GM12878 (cell line): ENCODE data around the gene PTGES2. TPM values are rescaled to one million over a fixed set of nuclear protein-coding genes. Genes with fewer than 3 reads are reported as not detected.

Experiments
- ATAC-seq: fragments of 200-7000 bp; cut with Tn5 transposase; 3 replicates; pipeline ENCODE4 v1.9.1; 2020; ENCODE audit warnings: mild to moderate bottlenecking, moderate library complexity
- BruUV-seq: library from RNA; stranded (reverse); fragments of 400-500 nt; replicated peaks from 2 replicates; lab custom pipeline; 2021; lab: Mats Ljungman, UMichigan
- CTCF ChIA-PET: fragments of 300-600 bp; sonication (Branson Sonifier 250); formaldehyde crosslinking; extraction: SDS; loops from one replicate; lab custom pipeline; 2021; ENCODE audit warnings: inconsistent platforms; lab: Yijun Ruan, JAX
- POLR2A ChIA-PET: fragments of 350-600 bp; formaldehyde crosslinking; extraction: SDS; loops from one replicate; lab custom pipeline; 2021; ENCODE audit warnings: inconsistent platforms; lab: Charles Lee
- RAD21 ChIA-PET: fragments of 300-600 bp; sonication (Branson Sonifier 250); formaldehyde crosslinking; loops from one replicate; lab custom pipeline; 2023; ENCODE audit warnings: antibody characterized with exemption; ENCODE audit not compliant: unreplicated experiment; lab: Charles Lee
- SMC1A ChIA-PET: fragments of 300-600 bp; sonication (Branson Sonifier 250); formaldehyde crosslinking; loops from one replicate; lab custom pipeline; 2023; ENCODE audit not compliant: unreplicated experiment, uncharacterized antibody; lab: Charles Lee
- DNase-seq: peaks from one replicate; pipeline ENCODE4 v3.0.0-alpha.2; 2011; ENCODE audit warnings: low read depth, low spot score
- FAIRE-seq: peaks from 3 replicates; lab custom pipeline; 2011; peaks lifted over from hg19 to GRCh38; lab: Jason Lieb, UNC
- H2AFZ ChIP-seq: 2 replicates; pipeline ENCODE4 v1.6.0; 2011; ENCODE audit warnings: low read depth, low read length, control low read depth; ENCODE audit not compliant: control insufficient read depth
- H3K27ac ChIP-seq: 2 replicates; pipeline ENCODE4 v1.5.1; 2011; ENCODE audit warnings: control low read depth; ENCODE audit not compliant: control insufficient read depth, insufficient read depth
- H3K27me3 ChIP-seq, 2 experiments: replicated peaks in 1 of 2; 2 replicates each; pipeline versions ENCODE4 v1.6.0 to v1.6.1; 2011; ENCODE audit warnings: low read length in 1 of 2; ENCODE audit not compliant: control insufficient read depth in 2 of 2, insufficient read depth in 2 of 2
- H3K36me3 ChIP-seq, 2 experiments: 2 replicates each; pipeline ENCODE4 v1.5.1; 2011; ENCODE audit warnings: low read length in 1 of 2; ENCODE audit not compliant: control insufficient read depth in 2 of 2, insufficient read depth in 2 of 2
- H3K4me1 ChIP-seq: 2 replicates; pipeline ENCODE4 v1.6.1; 2011; ENCODE audit warnings: mild to moderate bottlenecking, low read length, moderate library complexity, mixed read lengths; ENCODE audit not compliant: control insufficient read depth, insufficient read depth
- H3K4me2 ChIP-seq: 2 replicates; pipeline ENCODE4 v1.6.0; 2011; ENCODE audit warnings: control low read depth; ENCODE audit not compliant: control insufficient read depth, insufficient read depth
- H3K4me3 ChIP-seq: fragments of 200-600 bp; sonication (generic); 2 replicates; pipeline ENCODE4 v1.5.1; 2016
- H3K79me2 ChIP-seq: 2 replicates; pipeline ENCODE4 v1.6.0; 2011; ENCODE audit warnings: low read length; ENCODE audit not compliant: control insufficient read depth, insufficient read depth
- H3K9ac ChIP-seq: 2 replicates; pipeline ENCODE4 v1.8.0; 2011; ENCODE audit warnings: low read length, control low read depth, mixed read lengths; ENCODE audit not compliant: control insufficient read depth, insufficient read depth
- H3K9me3 ChIP-seq: replicated peaks from 3 replicates; pipeline ENCODE4 v1.5.1; 2011; ENCODE audit warnings: mild to moderate bottlenecking, low read length; ENCODE audit not compliant: control insufficient read depth, insufficient read depth
- H4K20me1 ChIP-seq: 2 replicates; pipeline ENCODE4 v1.6.0; 2011; ENCODE audit not compliant: control insufficient read depth, insufficient read depth
- CBX5 ChIP-seq: sonication (generic); IDR thresholded peaks from 2 replicates; pipeline ENCODE4 v1.6.1; 2016; ENCODE audit warnings: low read depth, moderate library complexity, mild to moderate bottlenecking, inconsistent platforms
- EP300 ChIP-seq, 2 experiments: fragments of 150-350 bp in 1 of 2; IDR thresholded peaks; 2 replicates each; pipeline ENCODE4 v1.6.1; 2011 to 2012; ENCODE audit warnings: low read depth in 2 of 2, low read length in 2 of 2, borderline replicate concordance in 1 of 2, improper control_type of control experiment in 1 of 2, inconsistent platforms in 1 of 2; ENCODE audit not compliant: control insufficient read depth in 1 of 2
- HDGF ChIP-seq: fragments of 450-650 bp; IDR thresholded peaks from 2 replicates; pipeline ENCODE4 v1.6.1; 2016; ENCODE audit warnings: antibody characterized with exemption
- IKZF2 ChIP-seq, 2 experiments: fragments of 450-650 bp; IDR thresholded peaks; 2 replicates each; pipeline ENCODE4 v1.6.1; 2017; ENCODE audit warnings: mild to moderate bottlenecking in 2 of 2, moderate library complexity in 2 of 2
- IRF4 ChIP-seq: IDR thresholded peaks from 2 replicates; pipeline ENCODE4 v1.6.1; 2011; ENCODE audit warnings: low read depth, low read length
- JUND ChIP-seq: IDR thresholded peaks from 2 replicates; pipeline ENCODE4 v1.6.1; 2012; ENCODE audit warnings: low read depth, mild to moderate bottlenecking, low read length, improper control_type of control experiment, moderate library complexity
- MEF2A ChIP-seq: IDR thresholded peaks from 2 replicates; pipeline ENCODE4 v1.6.1; 2011; ENCODE audit warnings: low read depth, mild to moderate bottlenecking, low read length, moderate library complexity; ENCODE audit not compliant: insufficient read depth
- MTA3 ChIP-seq: IDR thresholded peaks from 2 replicates; pipeline ENCODE4 v1.6.1; 2012; ENCODE audit warnings: low read length, inconsistent platforms, borderline replicate concordance
- MXI1 ChIP-seq: fragments of 150-350 bp; IDR thresholded peaks from 2 replicates; pipeline ENCODE4 v1.6.1; 2011; ENCODE audit warnings: low read depth, mild to moderate bottlenecking, inconsistent platforms, low read length, improper control_type of control experiment
- NFIC ChIP-seq: IDR thresholded peaks from 2 replicates; pipeline ENCODE4 v1.6.1; 2012; ENCODE audit warnings: low read depth, mild to moderate bottlenecking, inconsistent platforms, low read length, moderate library complexity
- PML ChIP-seq: IDR thresholded peaks from 2 replicates; pipeline ENCODE4 v1.6.1; 2012; ENCODE audit warnings: low read length, inconsistent platforms
- POLR2AphosphoS2 ChIP-seq: IDR thresholded peaks from 2 replicates; pipeline ENCODE4 v1.6.1; 2011; ENCODE audit warnings: low read depth, mild to moderate bottlenecking, low read length, improper control_type of control experiment, moderate library complexity
- RBBP5 ChIP-seq: fragments of 200-600 bp; sonication (generic); conservative IDR thresholded peaks from 2 replicates; pipeline ENCODE4 v1.6.1; 2016
- SMAD5 ChIP-seq: IDR thresholded peaks from 2 replicates; pipeline ENCODE4 v1.6.1; 2016; ENCODE audit warnings: antibody characterized with exemption, low read depth
- SMARCA5 ChIP-seq: fragments of 450-650 bp; IDR thresholded peaks from 2 replicates; pipeline ENCODE4 v1.6.1; 2017; ENCODE audit warnings: mild to moderate bottlenecking
- SRF ChIP-seq, 2 experiments: IDR thresholded peaks; 2 replicates each; pipeline ENCODE4 v1.6.1; 2011; ENCODE audit warnings: low read depth in 2 of 2, low read length in 2 of 2, mild to moderate bottlenecking in 1 of 2, moderate library complexity in 1 of 2
- STAT1 ChIP-seq: fragments of 450-650 bp; conservative IDR thresholded peaks from 2 replicates; pipeline ENCODE4 v1.6.1; 2014; ENCODE audit warnings: antibody characterized with exemption, mild to moderate bottlenecking
- SUPT20H ChIP-seq: IDR thresholded peaks from 2 replicates; pipeline ENCODE4 v1.6.1; 2011; ENCODE audit warnings: low read depth, mild to moderate bottlenecking, low read length, moderate library complexity, borderline replicate concordance; ENCODE audit not compliant: control insufficient read depth
- YBX1 ChIP-seq: fragments of 450-650 bp; IDR thresholded peaks from 2 replicates; pipeline ENCODE4 v1.6.1; 2016; ENCODE audit warnings: antibody characterized with exemption
- ZNF687 ChIP-seq: fragments of 450-650 bp; IDR thresholded peaks from 2 replicates; pipeline ENCODE4 v1.6.1; 2017; ENCODE audit warnings: mild to moderate bottlenecking, moderate library complexity
- WGBS: methylation state at CpG from one replicate; pipeline ENCODE4 v1.1.6; 2016; ENCODE audit warnings: low lambda C conversion rate; ENCODE audit not compliant: insufficient replicate concordance, insufficient coverage; ENCODE audit errors: missing lambda C conversion rate; 5-methylcytosine and 5-hydroxymethylcytosine counted together
- in situ Hi-C: fragments of 300-500 bp; cut with MboI; formaldehyde crosslinking; loops from 9 replicates; pipeline ENCODE4 v1.14.3; 2018; ENCODE audit warnings: mixed read lengths
- intact Hi-C: fragments of 100-400 bp; cut with micrococcal nuclease; formaldehyde crosslinking; loops from one replicate; pipeline ENCODE4 v1.14.2; 2022; ENCODE audit not compliant: unreplicated experiment
- polyA plus RNA-seq, 11 experiments: library from polyadenylated mRNA; depleted of rRNA in 4 of 11; unstranded in 6 of 11; stranded (reverse) in 5 of 11; fragments of >200 nt; fragmentation: Nextera tagmentation in 4 of 11; fragmentation: Illumina TruSeq in 1 of 11; extraction: Ambion mirVana in 4 of 11; extraction: Trizol in 1 of 11; gene quantifications; 1 replicate in 1 of 11; 2 replicates in 10 of 11; pipeline versions ENCODE4 v1.2.1 to v1.2.3, GENCODE V29; 2011 to 2016; ENCODE audit warnings: inconsistent platforms in 2 of 11, missing spikeins in 2 of 11, low read depth in 1 of 11
- total RNA-seq, 4 experiments: library from RNA; depleted of rRNA in 3 of 4; stranded (reverse); fragments of >200 nt in 3 of 4; fragmentation: Illumina TruSeq in 1 of 4; extraction: Trizol in 1 of 4; gene quantifications; 2 replicates each; pipeline versions ENCODE4 v1.2.1 to v1.2.3, GENCODE V29; 2013 to 2021

PTGES2 gene
- total and polyA plus RNA-seq, 10 of the 15 experiments (the other 5 are each of a cell fraction or from before 2014, with no cell fraction given): 2.1 to 141 (median 99.1) TPM

GRCh38 chr9:128139621-128140020, 12.1 kb upstream of the PTGES2 start:
- Histone ChIP-seq H3K27ac (no peak overlapping the region), H3K79me2 (no peaks in the 10 kb centered on the region), H3K27me3 (peaks cover 0 to 2% of the 10 kb centered on the region in 2 experiments; a peak in 2 of 4 replicates), H3K9ac (no peak overlapping the region), H4K20me1 (no peaks in the 10 kb centered on the region), H2AFZ (no peak overlapping the region), H3K4me1 (no peaks in the 10 kb centered on the region), H3K9me3 (no peaks in the 10 kb centered on the region), H3K36me3 (no peaks in the 10 kb centered on the region), H3K4me3 (no peak overlapping the region), H3K4me2 (no peak overlapping the region)
- ChIA-PET CTCF (no interaction called here), POLR2A (no interaction called here), RAD21 (no interaction called here), SMC1A (no interaction called here)
- no TSS peak for BruUV-seq
- no peak for ATAC-seq
- intact Hi-C loops: no loop called here
- DNase-seq: no peak
- TF ChIP-seq STAT1: no peak
- TF ChIP-seq SMARCA5: no peak
- no peak for TF ChIP-seq IKZF2 (IDR thresholded peaks at IDR 0.05)
- no peak for TF ChIP-seq SMAD5
- no peak for TF ChIP-seq JUND
- TF ChIP-seq MTA3: no peak
- TF ChIP-seq IRF4: no peak
- no peak for TF ChIP-seq RBBP5
- no peak for TF ChIP-seq MXI1
- no peak for TF ChIP-seq CBX5
- TF ChIP-seq SUPT20H: no peak
- no peak for TF ChIP-seq MEF2A
- no peak for TF ChIP-seq NFIC
- TF ChIP-seq HDGF: no peak
- TF ChIP-seq ZNF687: no peak
- no peak for TF ChIP-seq PML
- TF ChIP-seq EP300 (IDR thresholded peaks at IDR 0.05; ENCODE audit: borderline replicate concordance in 1 of 2, control insufficient read depth in 1 of 2, low read depth in 2 of 2, low read length in 2 of 2): no peak
- TF ChIP-seq YBX1: no peak
- no peak for TF ChIP-seq POLR2AphosphoS2
- no peak for TF ChIP-seq SRF (IDR thresholded peaks at IDR 0.05; ENCODE audit: low read depth in 2 of 2, low read length in 2 of 2)
- no peak for FAIRE-seq
- in situ Hi-C loops: no loop called here
- 69% methylated on average over 3 of the region's 16 CpGs for WGBS
